Raji (cell line): ENCODE data around the gene AIG1.

ENCODE experiments used
- POLR2A ChIP-seq: IDR thresholded peaks from 2 replicates; pipeline ENCODE4 v1.6.1; 2011; ENCODE audit warnings: low read depth, low read length, control low read depth; ENCODE audit not compliant: insufficient read depth

AIG1 gene

DNA sequence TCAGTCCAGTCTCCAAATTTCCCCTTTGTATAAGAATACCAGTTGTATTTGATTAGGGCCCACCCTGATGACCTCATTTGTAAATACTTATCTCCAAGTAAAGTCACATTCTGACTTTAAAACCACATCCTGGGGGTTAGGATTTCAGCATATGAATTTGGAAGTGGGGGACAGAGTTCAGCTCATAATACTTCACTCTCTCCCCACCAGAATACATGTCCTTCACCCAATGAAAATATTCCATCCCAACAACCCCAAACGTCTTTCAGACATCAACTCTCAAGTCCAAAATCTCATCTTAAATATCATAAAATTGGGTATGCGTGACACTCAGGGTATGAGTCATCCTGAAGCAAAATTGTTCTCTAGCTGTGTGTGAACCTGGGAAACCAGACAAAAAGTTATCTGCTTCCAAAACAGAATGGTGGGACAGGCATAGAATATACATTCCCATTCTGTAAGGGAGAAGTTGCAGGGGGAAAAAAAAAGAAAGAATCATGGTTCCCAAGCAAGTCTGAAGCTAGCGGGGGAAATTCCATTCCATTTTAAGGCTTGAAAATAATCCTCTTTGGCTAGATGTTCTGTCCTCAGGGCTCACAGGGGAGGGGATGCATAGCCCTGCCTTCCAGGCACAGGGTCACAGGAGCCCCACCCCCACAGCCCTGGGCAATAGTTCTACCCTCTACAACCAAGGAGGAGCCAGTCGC, 275.9 kb downstream of the AIG1 start:
- TF ChIP-seq POLR2A, result no peak

- no peak for TF ChIP-seq POLR2A
Measured at GRCh38 chr6:143337201-143337949, 276.7 kb downstream of the AIG1 start.

DNA sequence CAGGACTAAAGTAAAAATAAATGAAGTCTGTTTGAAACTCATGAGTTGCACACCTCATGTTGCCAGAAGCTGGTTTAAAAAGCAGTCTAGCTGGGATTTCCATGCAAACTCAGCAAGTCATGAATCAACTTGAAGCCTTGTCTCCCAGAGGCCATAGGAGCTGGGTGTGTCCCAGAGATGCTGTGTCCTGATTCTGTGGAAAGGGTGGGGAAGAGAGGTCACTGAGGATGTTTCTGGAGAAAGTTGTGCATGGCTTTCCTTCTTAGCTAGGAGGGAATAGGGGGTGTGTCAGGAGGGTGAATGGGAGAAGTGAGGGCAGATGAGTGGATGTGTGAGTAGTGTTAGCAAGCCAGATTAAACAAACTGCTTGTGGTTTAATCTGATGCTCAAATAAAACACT, 278.5 kb downstream of the AIG1 start:
- no peak for TF ChIP-seq POLR2A

- TF ChIP-seq POLR2A, result no peak
Measured at GRCh38 chr6:143346004-143346403, 285.3 kb downstream of the AIG1 start.

- no peak for TF ChIP-seq POLR2A
Measured at GRCh38 chr6:143348531-143348930, 287.8 kb downstream of the AIG1 start.

- no peak for TF ChIP-seq POLR2A
Measured at GRCh38 chr6:143349530-143349929, 288.8 kb downstream of the AIG1 start.

GRCh38 chr6:143356101-143356880, 295.6 kb downstream of the AIG1 start:
- TF ChIP-seq POLR2A, result no peak

GRCh38 chr6:143357152-143357551, 296.5 kb downstream of the AIG1 start:
- no peak for TF ChIP-seq POLR2A

DNA sequence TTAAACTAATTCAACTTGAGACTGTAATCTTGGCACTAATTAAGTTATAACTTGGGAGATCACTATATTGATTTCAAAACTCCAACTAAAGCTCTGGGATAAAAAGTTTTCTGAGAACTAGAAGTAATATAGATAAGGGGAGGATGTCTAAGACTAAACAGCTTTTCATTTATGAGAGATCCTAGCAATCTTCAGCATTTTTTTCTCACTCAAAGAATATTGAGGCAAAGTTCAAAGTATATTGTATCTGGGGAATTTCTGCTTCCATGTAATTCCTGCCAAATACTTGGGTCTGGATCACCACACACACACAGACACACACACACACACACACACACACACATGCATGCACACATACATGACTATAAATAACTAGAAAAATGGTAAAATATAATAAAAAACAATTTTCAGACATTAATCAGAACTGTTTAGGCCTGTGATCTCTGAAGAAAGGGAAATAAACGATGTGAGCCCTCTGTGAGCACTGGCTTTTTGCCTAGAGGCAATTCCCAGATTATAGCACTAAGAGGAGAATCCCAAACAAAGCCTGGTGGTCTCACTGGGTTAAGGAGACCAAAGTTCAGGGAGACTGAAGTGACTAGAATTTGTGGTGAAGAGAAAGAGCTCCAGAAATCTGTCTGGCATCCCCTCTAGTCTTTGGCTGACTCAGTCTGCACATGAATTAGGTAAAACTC, 297.0 kb downstream of the AIG1 start:
- no peak for TF ChIP-seq POLR2A

GRCh38 chr6:143361536-143362191, 301.0 kb downstream of the AIG1 start:
- no peak for TF ChIP-seq POLR2A

- no peak for TF ChIP-seq POLR2A
Measured at GRCh38 chr6:143362192-143362558, 301.5 kb downstream of the AIG1 start.

DNA sequence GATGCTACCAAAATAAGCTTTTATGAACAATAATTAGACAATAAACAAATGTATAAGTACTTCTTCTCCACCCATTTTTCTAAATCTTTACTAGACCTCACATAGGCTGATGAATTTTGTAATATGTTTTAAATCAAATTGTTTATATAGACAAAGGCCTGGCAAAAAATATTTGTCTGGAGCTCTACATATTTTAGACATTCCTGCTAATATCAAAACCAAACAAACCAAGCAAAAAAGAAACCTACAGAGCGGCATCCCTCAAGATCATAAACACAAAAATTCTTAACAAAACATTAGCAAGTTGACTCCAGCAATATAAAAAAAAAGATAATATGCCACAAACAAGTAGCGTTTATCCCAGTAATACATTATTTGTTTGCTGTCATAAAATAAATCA, 302.6 kb downstream of the AIG1 start:
- no peak for TF ChIP-seq POLR2A

DNA sequence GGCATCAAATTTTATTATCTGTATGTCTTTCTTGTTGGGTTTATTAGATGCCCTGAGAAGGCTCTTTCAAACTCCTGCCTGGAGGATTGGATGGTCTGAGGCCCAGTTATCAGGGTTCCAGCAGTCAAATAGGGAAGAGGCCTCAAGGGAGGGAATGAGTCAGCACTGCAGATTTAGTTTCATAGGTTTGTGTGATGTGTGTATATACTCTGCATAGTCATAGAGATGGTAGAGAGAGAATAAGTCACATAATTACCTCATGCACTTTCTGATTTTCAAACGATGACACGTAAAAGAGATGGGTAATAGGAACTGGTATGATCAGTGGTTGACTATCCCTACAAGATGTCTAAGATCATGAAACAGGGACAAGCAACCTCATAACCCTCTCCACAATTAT, 307.7 kb downstream of the AIG1 start:
- TF ChIP-seq POLR2A, result no peak

- no peak for TF ChIP-seq POLR2A
Measured at GRCh38 chr6:143369971-143370370, 309.3 kb downstream of the AIG1 start.

DNA sequence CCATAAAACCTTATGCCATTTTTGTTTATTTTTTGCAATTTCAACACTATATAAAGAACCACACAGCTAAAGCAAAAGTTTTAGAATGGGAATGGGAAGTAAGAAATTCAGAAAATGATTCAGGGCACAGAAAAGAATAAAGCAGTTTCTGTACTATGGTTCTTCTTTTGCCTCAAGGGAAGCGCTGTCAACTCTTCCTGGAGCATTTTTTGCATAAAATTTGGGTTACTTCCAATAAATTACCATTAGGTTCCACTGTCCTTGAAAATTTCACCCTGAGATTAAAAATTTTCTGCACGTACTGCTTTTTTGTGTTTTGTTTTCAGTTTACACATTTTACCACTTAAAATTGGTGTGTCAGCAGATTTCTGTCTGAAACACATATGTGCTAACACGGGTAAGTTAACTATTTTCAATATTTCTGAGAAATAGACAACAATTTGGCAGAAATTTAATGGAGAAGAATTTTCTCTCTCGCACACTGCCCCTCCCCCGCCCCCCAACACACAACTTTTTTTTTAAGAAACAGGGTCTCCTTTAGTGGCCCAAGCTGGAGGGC, 310.2 kb downstream of the AIG1 start:
- TF ChIP-seq POLR2A, result no peak
